HEK293T (cell line): ENCODE data around the gene PCDHGB2.

Experiments
- ARNT ChIP-seq: fragments of 450-650 bp; IDR thresholded peaks from 2 replicates; pipeline ENCODE4 v1.6.1; 2017; ENCODE audit warnings: mild to moderate bottlenecking
- BHLHE40 ChIP-seq: fragments of 450-650 bp; IDR thresholded peaks from 2 replicates; pipeline ENCODE4 v1.6.1; 2016; ENCODE audit warnings: mild to moderate bottlenecking, moderate library complexity, borderline replicate concordance
- L3MBTL2 ChIP-seq: fragments of 450-650 bp; conservative IDR thresholded peaks from 2 replicates; pipeline ENCODE4 v1.6.1; 2016; ENCODE audit warnings: mild to moderate bottlenecking
- NFRKB ChIP-seq: fragments of 450-650 bp; IDR thresholded peaks from 2 replicates; pipeline ENCODE4 v1.6.1; 2016; ENCODE audit warnings: mild to moderate bottlenecking, moderate library complexity
- SP1 ChIP-seq: fragments of 450-650 bp; IDR thresholded peaks from 2 replicates; pipeline ENCODE4 v1.6.1; 2017
- SUZ12 ChIP-seq: fragments of 450-650 bp; IDR thresholded peaks from 2 replicates; pipeline ENCODE4 v1.6.1; 2016; ENCODE audit warnings: mild to moderate bottlenecking
- TF ChIP-seq, protein P1 (sequence below): fragments of 450-650 bp; IDR thresholded peaks from 2 replicates; pipeline ENCODE4 v1.6.1; 2016

DNA sequence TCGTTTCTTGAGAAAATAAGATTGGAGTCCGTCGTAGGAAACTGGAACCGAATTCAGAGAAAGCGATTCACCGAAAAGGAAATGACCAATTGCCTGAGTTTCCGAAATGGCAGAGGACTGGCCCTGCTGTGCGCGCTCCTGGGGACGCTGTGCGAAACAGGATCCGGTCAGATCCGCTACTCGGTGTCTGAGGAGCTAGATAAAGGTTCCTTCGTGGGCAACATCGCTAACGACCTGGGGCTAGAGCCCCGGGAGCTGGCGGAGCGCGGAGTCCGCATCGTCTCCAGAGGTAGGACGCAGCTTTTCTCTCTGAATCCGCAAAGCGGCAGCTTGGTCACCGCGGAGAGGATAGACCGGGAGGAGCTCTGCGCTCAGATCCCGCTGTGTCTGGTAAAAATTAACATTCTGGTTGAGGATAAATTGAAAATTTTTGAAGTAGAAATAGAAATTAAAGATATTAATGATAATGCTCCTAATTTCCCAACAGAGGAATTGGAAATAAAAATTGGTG, 15.8 kb upstream of the PCDHGB2 start:
- TF ChIP-seq SP1: no peak
- TF ChIP-seq, protein P1, sequence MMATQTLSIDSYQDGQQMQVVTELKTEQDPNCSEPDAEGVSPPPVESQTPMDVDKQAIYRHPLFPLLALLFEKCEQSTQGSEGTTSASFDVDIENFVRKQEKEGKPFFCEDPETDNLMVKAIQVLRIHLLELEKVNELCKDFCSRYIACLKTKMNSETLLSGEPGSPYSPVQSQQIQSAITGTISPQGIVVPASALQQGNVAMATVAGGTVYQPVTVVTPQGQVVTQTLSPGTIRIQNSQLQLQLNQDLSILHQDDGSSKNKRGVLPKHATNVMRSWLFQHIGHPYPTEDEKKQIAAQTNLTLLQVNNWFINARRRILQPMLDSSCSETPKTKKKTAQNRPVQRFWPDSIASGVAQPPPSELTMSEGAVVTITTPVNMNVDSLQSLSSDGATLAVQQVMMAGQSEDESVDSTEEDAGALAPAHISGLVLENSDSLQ: no peak
- TF ChIP-seq NFRKB: no peak
- no peak for TF ChIP-seq ARNT
- no peak for TF ChIP-seq BHLHE40
- TF ChIP-seq L3MBTL2: no peak
- TF ChIP-seq SUZ12: no peak
